ENCODE measurements around the gene CACNA1G.

The CACNA1G gene

GRCh38 chr17:50533185-50533584, 27.3 kb upstream of the CACNA1G start:
- DNase-seq (ENCODE audit: insufficient read length, low spot score) (no peak), FAIRE-seq (no peak)

DNA sequence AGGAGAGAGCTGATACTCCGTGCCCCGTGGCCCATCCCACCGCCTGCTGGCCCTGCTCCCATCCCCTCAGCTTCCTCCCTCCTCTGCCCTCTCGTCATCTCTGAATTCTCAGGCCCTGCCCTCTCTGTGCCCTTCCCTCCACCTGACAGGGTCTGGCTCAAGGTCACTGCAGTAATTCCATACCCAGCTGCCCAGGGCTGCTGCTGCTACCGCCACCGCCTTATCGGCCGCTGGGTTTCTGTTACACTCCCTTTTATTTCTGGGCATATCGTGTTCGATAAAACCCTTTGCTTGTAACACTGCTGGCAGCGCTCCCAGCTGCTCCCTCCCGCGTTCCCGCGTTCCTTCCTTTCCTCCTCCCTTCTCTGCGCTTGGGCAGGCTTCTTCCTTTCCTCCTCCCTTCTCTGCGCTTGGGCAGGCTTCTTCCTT, 26.8 kb upstream of the CACNA1G start:
- no peak for DNase-seq (ENCODE audit: insufficient read length, low spot score)

GRCh38 chr17:50534222-50534978, 26.1 kb upstream of the CACNA1G start:
- DNase-seq (ENCODE audit: insufficient read length, low spot score) (no peak), FAIRE-seq (no peak)

More for the DNA sequence above, 26.8 kb upstream of the CACNA1G start:
- FAIRE-seq: no peak

DNA sequence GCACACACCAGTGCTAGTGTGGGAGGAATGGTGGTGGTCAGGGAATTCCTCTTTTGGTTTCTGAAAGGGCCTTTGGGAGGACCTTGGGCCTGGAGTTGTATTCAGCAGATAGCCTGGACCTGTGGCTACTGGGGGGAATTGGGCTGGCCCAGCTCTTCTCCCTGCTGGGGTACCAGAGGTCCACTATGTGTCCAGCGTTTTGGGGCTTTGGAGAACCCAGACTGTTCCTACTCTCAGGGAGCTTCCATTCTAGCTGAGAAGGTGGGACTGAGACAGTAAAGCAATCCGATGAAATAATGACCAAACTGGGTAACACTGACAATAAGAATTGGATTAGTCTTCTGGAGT, 25.6 kb upstream of the CACNA1G start:
- DNase-seq (ENCODE audit: insufficient read length, low spot score) (no peak), FAIRE-seq (no peak)

GRCh38 chr17:50535407-50535806, 25.1 kb upstream of the CACNA1G start:
- no peak for FAIRE-seq
- DNase-seq (ENCODE audit: insufficient read length, low spot score): no peak

GRCh38 chr17:50536683-50537646, 23.6 kb upstream of the CACNA1G start:
- FAIRE-seq (no peak), DNase-seq (ENCODE audit: insufficient read length, low spot score) (no peak)

DNA sequence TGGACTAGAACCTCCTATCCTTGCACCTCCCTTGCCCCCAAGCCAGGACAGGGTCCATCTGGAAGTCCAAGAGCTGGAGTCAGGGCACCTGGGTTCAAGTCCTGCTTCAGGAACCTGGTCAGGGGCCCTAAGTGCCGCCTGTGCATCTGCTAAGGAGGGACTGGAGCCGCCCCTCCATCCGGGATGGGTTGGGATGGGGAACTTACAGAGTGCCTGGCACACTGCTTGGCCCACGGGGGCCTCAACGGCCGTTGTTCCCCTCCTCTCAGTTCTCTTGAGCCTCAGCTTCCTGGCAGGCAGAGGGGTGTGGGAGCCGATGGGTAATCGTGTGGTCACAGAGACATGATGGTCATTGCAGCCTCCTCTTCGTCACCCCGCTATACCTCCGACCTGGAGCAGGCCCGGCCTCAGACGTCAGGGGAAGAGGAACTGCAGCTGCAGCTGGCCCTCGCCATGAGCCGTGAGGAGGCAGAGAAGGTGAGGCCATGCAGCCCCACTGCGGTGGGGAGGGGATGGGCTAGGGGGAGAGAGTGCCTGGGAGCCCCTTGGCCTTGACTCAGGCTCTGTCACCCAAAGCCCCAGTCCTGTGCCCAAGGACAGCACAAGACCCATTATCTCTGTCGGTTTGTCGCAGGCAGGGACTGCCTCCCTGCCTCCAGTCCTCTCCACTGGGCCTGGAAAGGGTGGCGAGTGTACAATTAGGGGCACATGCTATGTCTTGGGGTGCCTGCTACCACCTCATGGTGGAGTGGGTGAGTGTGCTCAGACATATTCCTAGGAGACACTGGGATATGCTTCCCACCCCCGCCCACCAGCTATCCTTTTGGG, 22.6 kb upstream of the CACNA1G start:
- no peak for DNase-seq (ENCODE audit: insufficient read length, low spot score)

GRCh38 chr17:50538549-50539410, 21.7 kb upstream of the CACNA1G start:
- no peak for FAIRE-seq
- no peak for DNase-seq (ENCODE audit: insufficient read length, low spot score)

More for the DNA sequence above, 22.6 kb upstream of the CACNA1G start:
- FAIRE-seq: no peak

DNA sequence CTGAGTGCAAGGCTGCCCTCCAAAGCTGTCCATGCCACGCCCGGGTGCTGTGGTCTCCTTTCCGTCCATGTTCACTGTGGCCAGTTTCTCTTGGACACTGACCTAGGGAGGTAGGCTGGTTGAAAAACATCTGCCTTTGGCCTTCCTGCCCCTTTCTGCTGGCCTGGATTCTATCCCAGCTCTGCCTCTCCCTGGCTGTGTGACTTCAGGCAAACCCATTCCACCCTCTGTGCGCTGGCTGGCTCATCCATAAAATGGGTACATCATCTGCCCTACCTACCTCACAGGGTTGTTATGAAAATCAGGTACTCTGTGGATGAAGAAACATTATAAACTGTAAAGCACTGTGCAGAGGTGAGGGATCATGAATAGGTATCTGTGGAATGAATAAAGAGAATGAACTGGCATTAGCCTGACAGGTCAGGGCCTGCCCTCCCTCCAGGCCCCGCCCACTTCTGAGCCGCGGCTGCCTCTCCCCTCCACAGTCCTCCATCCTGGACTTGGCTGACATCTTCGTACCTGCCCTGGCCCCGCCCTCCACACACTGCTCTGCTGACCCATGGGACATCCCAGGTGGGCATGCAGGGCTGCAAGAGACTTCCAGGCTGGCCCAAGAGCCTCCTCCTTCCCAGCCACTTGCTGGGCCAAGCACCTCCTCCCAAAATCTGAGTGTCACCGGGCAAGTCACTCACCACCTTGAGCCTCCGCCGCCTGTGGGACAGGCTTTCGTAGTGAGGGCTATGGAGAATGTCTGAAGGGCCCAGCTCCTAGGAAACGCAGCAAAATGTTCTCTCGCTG, 20.6 kb upstream of the CACNA1G start:
- DNase-seq (ENCODE audit: insufficient read length, low spot score) (no peak), FAIRE-seq (peak; percentile 23)

DNA sequence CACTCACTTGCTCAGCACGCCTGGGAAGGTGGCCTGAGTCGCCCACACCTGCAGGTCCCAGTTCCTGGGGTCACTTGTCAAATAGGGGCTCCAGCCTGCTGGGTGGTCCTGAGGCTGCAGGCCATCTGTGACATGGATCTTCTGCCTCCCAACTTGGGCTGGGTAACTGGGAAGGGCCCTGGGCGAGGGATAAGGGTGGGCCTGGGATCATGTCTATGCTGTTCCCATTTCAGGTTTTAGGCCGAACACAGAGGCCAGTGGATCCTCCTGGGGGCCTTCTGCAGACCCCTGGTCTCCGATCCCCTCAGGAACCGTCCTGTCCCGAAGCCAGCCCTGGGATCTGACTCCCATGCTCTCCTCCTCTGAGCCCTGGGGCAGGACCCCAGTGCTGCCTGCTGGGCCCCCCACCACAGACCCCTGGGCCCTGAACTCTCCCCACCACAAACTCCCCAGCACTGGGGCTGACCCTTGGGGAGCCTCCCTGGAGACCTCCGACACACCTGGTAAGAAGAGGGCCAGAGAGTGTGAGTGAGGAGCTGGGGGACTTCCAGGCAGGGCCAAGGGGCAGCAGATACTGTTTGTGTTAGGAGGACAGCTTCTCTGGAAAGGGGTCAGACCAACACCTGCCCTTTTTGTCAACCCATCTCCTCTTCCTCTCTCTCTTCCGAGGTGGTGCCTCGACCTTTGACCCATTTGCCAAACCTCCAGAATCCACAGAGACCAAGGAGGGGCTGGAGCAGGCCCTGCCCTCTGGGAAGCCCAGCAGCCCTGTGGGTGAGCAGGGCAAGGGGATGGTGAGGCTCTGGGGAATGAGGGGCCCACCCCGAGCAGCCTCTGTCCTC, 19.7 kb upstream of the CACNA1G start:
- DNase-seq (ENCODE audit: insufficient read length, low spot score) (no peak), FAIRE-seq (no peak)

- FAIRE-seq: peak; percentile 40
- DNase-seq (ENCODE audit: insufficient read length, low spot score): no peak
These were observed 19.2 kb upstream of the CACNA1G start for GRCh38 chr17:50541402-50541715.

DNA sequence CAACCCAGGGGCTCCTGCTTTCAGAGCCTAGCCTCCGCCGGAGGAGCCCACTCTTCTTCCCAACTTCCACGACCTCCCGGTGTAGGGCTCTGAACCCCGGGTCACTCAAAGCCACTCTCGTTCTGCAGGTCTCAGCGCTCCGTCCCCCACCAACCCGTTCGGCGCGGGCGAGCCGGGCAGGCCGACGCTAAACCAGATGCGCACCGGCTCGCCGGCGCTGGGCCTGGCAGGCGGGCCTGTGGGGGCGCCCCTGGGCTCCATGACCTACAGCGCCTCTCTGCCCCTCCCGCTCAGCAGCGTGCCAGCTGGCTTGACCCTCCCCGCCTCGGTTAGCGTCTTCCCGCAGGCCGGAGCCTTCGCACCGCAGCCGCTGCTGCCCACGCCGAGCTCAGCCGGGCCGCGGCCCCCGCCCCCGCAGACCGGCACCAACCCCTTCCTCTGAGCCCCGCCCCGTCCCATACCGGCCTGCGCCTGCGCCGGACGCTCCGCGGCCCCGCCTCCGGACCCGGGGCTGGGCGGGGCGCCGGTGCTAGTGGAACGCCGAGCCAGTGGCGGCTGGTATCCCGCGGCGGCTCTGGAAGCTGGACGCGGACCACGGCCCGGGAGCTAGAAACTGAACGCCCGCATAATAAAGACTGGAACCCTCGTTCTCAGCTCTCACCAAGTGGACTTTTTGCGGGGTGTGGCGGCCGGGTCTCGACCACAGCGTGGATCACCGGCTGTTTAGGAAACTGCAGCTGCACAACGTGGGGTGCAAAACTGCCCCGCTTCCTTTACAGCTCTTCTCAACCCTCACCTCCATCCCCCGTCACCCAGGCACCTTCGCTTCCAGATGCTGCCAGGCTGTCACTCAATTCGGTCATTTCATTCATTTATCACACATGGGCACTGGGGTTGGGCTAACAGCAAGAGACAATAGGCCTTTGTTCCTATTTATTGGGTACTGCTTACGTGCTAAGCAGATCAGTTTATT, 18.5 kb upstream of the CACNA1G start:
- DNase-seq (ENCODE audit: insufficient read length, low spot score) (peak; percentile 92), FAIRE-seq (peak; percentile 82)

GRCh38 chr17:50542795-50543774, 17.4 kb upstream of the CACNA1G start:
- DNase-seq (ENCODE audit: insufficient read length, low spot score): no peak

DNA sequence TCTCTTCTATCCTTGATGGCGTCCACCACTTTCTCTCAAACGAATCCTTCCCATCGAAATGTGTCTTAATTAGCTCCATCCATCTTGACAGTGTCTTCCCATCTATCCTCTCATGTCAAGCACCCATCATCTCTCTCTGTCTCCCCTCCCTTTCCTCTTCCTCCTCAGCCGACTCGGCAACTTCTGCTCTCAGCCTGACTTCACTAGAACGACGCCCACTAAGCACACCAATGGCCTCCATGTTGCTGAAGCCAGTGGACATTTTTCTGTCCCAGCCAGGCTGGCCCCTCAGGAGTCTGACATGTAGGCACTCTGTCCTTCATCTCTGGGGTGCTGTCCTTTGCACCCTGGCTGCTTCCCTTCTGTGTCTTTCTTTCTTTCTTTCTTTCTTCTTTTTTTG, 16.0 kb upstream of the CACNA1G start:
- FAIRE-seq (no peak), DNase-seq (ENCODE audit: insufficient read length, low spot score) (no peak)

More at GRCh38 chr17:50542795-50543774, 17.4 kb upstream of the CACNA1G start:
- FAIRE-seq: no peak

- FAIRE-seq: no peak
- no peak for DNase-seq (ENCODE audit: insufficient read length, low spot score)
These were observed 15.2 kb upstream of the CACNA1G start for GRCh38 chr17:50545311-50545710.

GRCh38 chr17:50546701-50547034, 13.8 kb upstream of the CACNA1G start:
- peak; percentile 74 for FAIRE-seq

More at GRCh38 chr17:50546701-50547034, 13.8 kb upstream of the CACNA1G start:
- DNase-seq (ENCODE audit: insufficient read length, low spot score): no peak

Data from GM19239 (cell line).